H1 (cell line): ENCODE data around the gene SLC38A10. TPM values are rescaled to one million over a fixed set of nuclear protein-coding genes. Genes with fewer than 3 reads are reported as not detected.
A peak's percentile ranks its signal among the peaks of the same experiment; 100 is the strongest.

Experiments
- CTCF ChIA-PET: fragments of 300-600 bp; sonication (Branson Sonifier 250); formaldehyde crosslinking; loops from one replicate; lab custom pipeline; 2021; ENCODE audit not compliant: partially characterized antibody; lab: Charles Lee
- POLR2A ChIA-PET: fragments of 300-600 bp; sonication (Branson Sonifier 250); formaldehyde crosslinking; loops from one replicate; lab custom pipeline; 2021; ENCODE audit warnings: inconsistent platforms; ENCODE audit not compliant: partially characterized antibody; lab: Charles Lee
- DNase-seq, 2 experiments: peaks; one replicate each; pipeline versions ENCODE4 v3.0.0 to v3.0.0-alpha.2; 2010 to 2022; ENCODE audit warnings: low spot score in 2 of 2, low read depth in 1 of 2, mixed read lengths in 1 of 2
- FAIRE-seq: peaks from 2 replicates; lab custom pipeline; 2011; peaks lifted over from hg19 to GRCh38; lab: Jason Lieb, UNC
- H2AFZ ChIP-seq: 2 replicates; pipeline ENCODE4 v1.8.1; 2012; ENCODE audit warnings: low read length, inconsistent platforms
- H2AK5ac ChIP-seq: 2 replicates; pipeline ENCODE4 v1.6.1; 2013; ENCODE audit warnings: low read depth, low read length
- H2BK120ac ChIP-seq: replicated peaks from 2 replicates; pipeline ENCODE3; 2013; ENCODE audit warnings: low read depth, low read length, inconsistent platforms
- H2BK12ac ChIP-seq: 2 replicates; pipeline ENCODE4 v1.6.1; 2013; ENCODE audit warnings: low read depth, low read length
- H2BK15ac ChIP-seq: 2 replicates; pipeline ENCODE4 v1.6.1; 2013; ENCODE audit warnings: low read length
- H2BK20ac ChIP-seq: 2 replicates; pipeline ENCODE4 v1.6.1; 2013; ENCODE audit warnings: low read length
- H2BK5ac ChIP-seq: 2 replicates; pipeline ENCODE4 v1.6.1; 2013; ENCODE audit warnings: low read depth, low read length
- H3K14ac ChIP-seq: 2 replicates; pipeline ENCODE4 v1.6.1; 2013; ENCODE audit warnings: inconsistent platforms; ENCODE audit not compliant: insufficient read length
- H3K18ac ChIP-seq: 2 replicates; pipeline ENCODE4 v1.6.1; 2013; ENCODE audit warnings: low read length; ENCODE audit errors: extremely low read depth
- H3K23ac ChIP-seq: 2 replicates; pipeline ENCODE4 v1.6.1; 2013; ENCODE audit warnings: inconsistent platforms; ENCODE audit not compliant: insufficient read length
- H3K23me2 ChIP-seq: 2 replicates; pipeline ENCODE4 v1.6.1; 2013; ENCODE audit warnings: low read depth, low read length
- H3K27ac ChIP-seq: 2 replicates; pipeline ENCODE4 v1.6.1; 2011; ENCODE audit warnings: low read depth, low read length, inconsistent platforms
- H3K27me3 ChIP-seq, 4 experiments: replicated peaks in 1 of 4; 1 replicate in 1 of 4; 2 replicates in 3 of 4; pipeline versions ENCODE4 v1.6.1 to v1.8.1; 2011 to 2013; ENCODE audit warnings: low read length in 3 of 4, mild to moderate bottlenecking in 3 of 4, inconsistent platforms in 2 of 4, mixed read lengths in 2 of 4, moderate library complexity in 1 of 4; ENCODE audit not compliant: control insufficient read depth in 3 of 4, insufficient read depth in 3 of 4; ENCODE audit errors: extremely low read depth in 1 of 4
- H3K36me3 ChIP-seq, 4 experiments: 2 replicates each; pipeline versions ENCODE4 v1.6.1 to v1.8.1; 2011 to 2013; ENCODE audit warnings: mild to moderate bottlenecking in 4 of 4, low read length in 3 of 4, moderate library complexity in 2 of 4, control low read depth in 1 of 4, inconsistent platforms in 1 of 4; ENCODE audit not compliant: insufficient read depth in 4 of 4, control insufficient read depth in 2 of 4
- H3K4ac ChIP-seq: replicated peaks from 2 replicates; pipeline ENCODE3; 2013; ENCODE audit warnings: low read length, low read depth, mixed read lengths, inconsistent platforms; ENCODE audit not compliant: insufficient read length
- H3K4me1 ChIP-seq, 4 experiments: replicated peaks in 1 of 4; 1 replicate in 1 of 4; 2 replicates in 3 of 4; pipeline versions ENCODE4 v1.6.1 to v1.8.1; 2011 to 2013; ENCODE audit warnings: low read length in 3 of 4, inconsistent platforms in 2 of 4, mixed read lengths in 1 of 4; ENCODE audit not compliant: insufficient read depth in 4 of 4, control insufficient read depth in 3 of 4
- H3K4me2 ChIP-seq, 2 experiments: 2 replicates each; pipeline versions ENCODE4 v1.6.1 to v1.8.1; 2011 to 2013; ENCODE audit warnings: low read depth in 2 of 2, low read length in 2 of 2, control low read depth in 1 of 2, inconsistent platforms in 1 of 2, mild to moderate bottlenecking in 1 of 2; ENCODE audit not compliant: insufficient read depth in 1 of 2
- H3K4me3 ChIP-seq, 4 experiments: fragments of 200-600, 300-600 bp in 1 of 4; sonication (generic), shearing (Covaris generic), sonication (Bioruptor Twin) in 1 of 4; 2 replicates each; pipeline versions ENCODE4 v1.5.1 to v1.8.1; 2011 to 2016; ENCODE audit warnings: low read length in 4 of 4, low read depth in 3 of 4, control low read depth in 2 of 4, inconsistent platforms in 2 of 4, mild to moderate bottlenecking in 2 of 4, mixed read lengths in 1 of 4, moderate library complexity in 1 of 4; ENCODE audit not compliant: insufficient read depth in 2 of 4; ENCODE audit errors: extremely low read depth in 1 of 4
- H3K56ac ChIP-seq: replicated peaks from 2 replicates; pipeline ENCODE3; 2013; ENCODE audit warnings: low read depth, mild to moderate bottlenecking, mixed read lengths, low read length, inconsistent platforms; ENCODE audit not compliant: insufficient read length
- H3K79me1 ChIP-seq: 2 replicates; pipeline ENCODE4 v1.6.1; 2013; ENCODE audit warnings: low read depth, low read length, control low read depth
- H3K79me2 ChIP-seq, 2 experiments: 2 replicates each; pipeline versions ENCODE4 v1.6.1 to v1.8.1; 2012 to 2013; ENCODE audit warnings: low read length in 2 of 2, mild to moderate bottlenecking in 2 of 2, inconsistent platforms in 1 of 2; ENCODE audit not compliant: insufficient read depth in 2 of 2, control insufficient read depth in 1 of 2
- H3K9ac ChIP-seq, 4 experiments: replicated peaks in 1 of 4; 1 replicate in 1 of 4; 2 replicates in 3 of 4; pipeline versions ENCODE4 v1.6.1 to v1.8.1; 2011 to 2013; ENCODE audit warnings: low read depth in 3 of 4, low read length in 3 of 4, control low read depth in 2 of 4, mild to moderate bottlenecking in 2 of 4, moderate library complexity in 2 of 4, inconsistent platforms in 1 of 4; ENCODE audit errors: extremely low read depth in 1 of 4
- H3K9me3 ChIP-seq, 2 experiments: 2 replicates each; pipeline versions ENCODE4 v1.6.1 to v1.8.1; 2012 to 2013; ENCODE audit warnings: mild to moderate bottlenecking in 2 of 2, moderate library complexity in 2 of 2, control low read depth in 1 of 2, inconsistent platforms in 1 of 2, low read depth in 1 of 2, low read length in 1 of 2, mixed read lengths in 1 of 2; ENCODE audit not compliant: insufficient read depth in 2 of 2
- H4K20me1 ChIP-seq, 2 experiments: replicated peaks in 1 of 2; 2 replicates each; pipeline versions ENCODE3 to v1.8.1; 2011 to 2013; ENCODE audit warnings: inconsistent platforms in 2 of 2, low read length in 2 of 2, mild to moderate bottlenecking in 1 of 2; ENCODE audit not compliant: insufficient read depth in 2 of 2, control insufficient read depth in 1 of 2
- H4K5ac ChIP-seq: 2 replicates; pipeline ENCODE4 v1.6.1; 2013; ENCODE audit warnings: low read length, low read depth, mixed read lengths, inconsistent platforms; ENCODE audit not compliant: insufficient read length
- H4K8ac ChIP-seq: 2 replicates; pipeline ENCODE4 v1.8.0; 2013; ENCODE audit warnings: mild to moderate bottlenecking, moderate library complexity, low read length, inconsistent platforms; ENCODE audit not compliant: insufficient read depth; ENCODE audit errors: extremely low read depth
- H4K91ac ChIP-seq: replicated peaks from 2 replicates; pipeline ENCODE3; 2013; ENCODE audit warnings: low read length, mixed read lengths, inconsistent platforms; ENCODE audit not compliant: insufficient read length
- CBX5 ChIP-seq: fragments of 300-800, 300-1000 bp; sonication (generic); IDR thresholded peaks from 2 replicates; pipeline ENCODE4 v1.7.1; 2016; ENCODE audit warnings: antibody characterized with exemption, low read length, low read depth
- HDAC6 ChIP-seq: IDR thresholded peaks from one replicate; pipeline ENCODE4 v1.7.1; 2012; ENCODE audit warnings: low read depth, mild to moderate bottlenecking, inconsistent platforms, low read length, moderate library complexity
- JUN ChIP-seq: IDR thresholded peaks from 2 replicates; pipeline ENCODE4 v1.6.1; 2011; ENCODE audit warnings: low read depth, mild to moderate bottlenecking, improper control_type of control experiment, low read length
- KDM1A ChIP-seq: fragments of 200-600, 300-600 bp; sonication (generic); IDR thresholded peaks from 2 replicates; pipeline ENCODE4 v1.7.1; 2016; ENCODE audit warnings: mild to moderate bottlenecking, low read length, borderline replicate concordance
- RAD21 ChIP-seq, 2 experiments: IDR thresholded peaks in 1 of 2; conservative IDR thresholded peaks in 1 of 2; 2 replicates each; pipeline ENCODE4 v1.6.1; 2011; ENCODE audit warnings: low read depth in 2 of 2, low read length in 2 of 2, improper control_type of control experiment in 1 of 2, inconsistent platforms in 1 of 2, mild to moderate bottlenecking in 1 of 2, moderate library complexity in 1 of 2
- SP2 ChIP-seq: IDR thresholded peaks from 2 replicates; pipeline ENCODE4 v1.6.1; 2012; ENCODE audit warnings: mild to moderate bottlenecking, low read length, inconsistent platforms
- TEAD4 ChIP-seq: IDR thresholded peaks from 2 replicates; pipeline ENCODE4 v1.6.1; 2012; ENCODE audit warnings: low read depth, low read length, inconsistent platforms, mixed read lengths
- WGBS, 2 experiments: shearing (Covaris generic) in 1 of 2; methylation state at CpG; one replicate each; pipeline versions ENCODE4 v1.1.6 to v1.1.7; 2013 to 2015; ENCODE audit warnings: low lambda C conversion rate in 2 of 2, mixed read lengths in 2 of 2, inconsistent platforms in 1 of 2, low coverage in 1 of 2, missing lambda C conversion rate in 1 of 2; ENCODE audit not compliant: insufficient replicate concordance in 2 of 2, insufficient coverage in 1 of 2, insufficient read length in 1 of 2; ENCODE audit errors: extremely low coverage in 1 of 2, missing lambda C conversion rate in 1 of 2; 5-methylcytosine and 5-hydroxymethylcytosine counted together
- polyA plus RNA-seq, 7 experiments: library from polyadenylated mRNA; depleted of rRNA in 3 of 7; stranded (reverse) in 5 of 7; unstranded in 2 of 7; fragments of >200 nt in 5 of 7; fragments of 200-250 nt in 2 of 7; gene quantifications; 1 replicate in 5 of 7; 2 replicates in 1 of 7; 4 replicates in 1 of 7; pipeline versions ENCODE4 v1.2.1 to v1.2.3, GENCODE V29; 2011 to 2013; ENCODE audit warnings: missing spikeins in 2 of 7, mixed read lengths in 2 of 7
- total RNA-seq: library from RNA; stranded (reverse); fragmentation: NEBNext Ultra II Directional; extraction: Animal tissue kit (Norgen Biotek cat#: 25700); gene quantifications from 2 replicates; pipeline ENCODE4 v1.2.1, GENCODE V29; 2021
- TF ChIP-seq, protein P1 (sequence below), 3 experiments: IDR thresholded peaks; 1 replicate in 2 of 3; 2 replicates in 1 of 3; pipeline versions ENCODE4 v1.5.1 to v1.6.1; 2011; ENCODE audit warnings: low read length in 3 of 3, mild to moderate bottlenecking in 3 of 3, inconsistent platforms in 2 of 3, low read depth in 1 of 3, moderate library complexity in 1 of 3; ENCODE audit not compliant: insufficient read depth in 1 of 3; ENCODE audit errors: control extremely low read depth in 1 of 3

Gene SLC38A10
- total and polyA plus RNA-seq, 2 of the 8 experiments (the other 6 are each of a cell fraction or from before 2014, with no cell fraction given), result 26.4 to 41.0 TPM

DNA sequence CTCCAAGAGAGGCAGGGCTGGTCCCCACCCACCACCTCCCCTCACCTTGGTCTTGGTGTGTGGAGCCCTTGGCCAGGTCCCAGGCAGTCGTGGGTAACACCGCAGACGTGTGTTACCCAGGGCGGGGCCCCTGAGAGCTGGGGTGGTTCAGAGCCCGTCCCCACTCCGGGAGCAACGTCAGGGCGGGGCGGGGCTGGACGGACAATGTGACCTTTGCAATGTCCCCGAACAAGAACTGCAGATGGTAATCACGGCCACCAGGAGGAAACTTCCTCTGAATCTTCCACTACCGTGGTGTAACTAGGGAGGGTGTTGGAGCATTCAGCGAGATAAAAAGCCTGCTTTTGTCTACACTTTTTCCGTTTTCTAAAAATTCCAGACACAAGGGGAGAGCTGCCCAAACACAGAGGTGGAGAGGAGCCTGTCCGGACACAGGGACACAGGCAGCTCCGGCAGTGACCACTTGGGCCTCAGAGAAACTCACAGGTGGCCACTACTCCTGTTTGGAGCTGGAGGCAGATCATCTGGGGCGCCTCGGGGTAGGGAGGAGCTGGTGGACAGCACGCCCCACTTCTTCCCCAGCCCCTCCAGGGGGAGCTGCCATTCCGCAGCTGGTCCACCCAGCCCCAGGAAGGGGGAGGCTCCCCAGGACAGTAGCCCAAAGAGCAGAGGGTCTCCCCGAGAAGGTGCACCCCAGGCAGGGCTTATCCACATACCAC lies 14.2 kb upstream of the SLC38A10 start:
- no peak overlapping the region for H4K5ac ChIP-seq
- H2BK12ac ChIP-seq, result peak overlapping the region; percentile 63; the same call in 1 of the 2 replicates
- DNase-seq, result peak in 1 of 2 experiments; percentile 78
- 30% methylated on average over 20 of the region's 22 CpGs; no CpG with 5 or more reads in 1 of the 2 experiments for WGBS, 2 experiments
- H4K20me1 ChIP-seq, result no peaks in the 10 kb centered on the region
- H3K36me3 ChIP-seq, result no peaks in the 10 kb centered on the region
- no peak overlapping the region for H2BK120ac ChIP-seq
- peak overlapping the region; percentile 66 for H4K91ac ChIP-seq
- 0 out of 2 replicates have a peak overlapping the region, but pooled peaks have one; percentile 18 for H2BK20ac ChIP-seq
- peak overlapping the region; percentile 82 for H4K8ac ChIP-seq
- H3K9me3 ChIP-seq, result no peaks in the 10 kb centered on the region
- peak overlapping the region; percentile 66 for H3K4ac ChIP-seq
- 0 out of 7 replicates have a peak overlapping the region, but pooled peaks of 1 of the 4 experiments have one; percentile 8 for H3K9ac ChIP-seq
- no peak overlapping the region; the same call in 1 of the 2 replicates for H2BK5ac ChIP-seq
- no peak for FAIRE-seq
- no peak overlapping the region for H3K27ac ChIP-seq
- no peaks in the 10 kb centered on the region for H3K23me2 ChIP-seq
- ChIA-PET POLR2A (interaction anchor here (0.7 to 1.8 kb wide), 8 partner anchors 8 to 229 kb away, joined by 3 to 6 read pairs (median 3); no protein-coding TSS in a partner anchor), CTCF (interaction anchor here (0.7 to 10.3 kb wide), 29 partner anchors 11 to 185 kb away, joined by 3 to 80 read pairs (median 6); partner anchors contain the start of genes BAHCC1 and SLC38A10)
- H3K4me2 ChIP-seq, result peak overlapping the region; percentile 17 to 37; a peak in 3 of 4 replicates
- H3K14ac ChIP-seq, result no peak overlapping the region
- peaks cover 5 to 18% (median 17%) of the 10 kb centered on the region in 4 experiments for H3K4me1 ChIP-seq
- peak overlapping the region; percentile 93 for H3K18ac ChIP-seq
- H2BK15ac ChIP-seq, result peak overlapping the region; percentile 72; the same call in 1 of the 2 replicates
- H3K56ac ChIP-seq, result no peak overlapping the region
- no peak overlapping the region for H2AFZ ChIP-seq
- no peaks in the 10 kb centered on the region for H3K79me1 ChIP-seq
- no peaks in the 10 kb centered on the region for H3K27me3 ChIP-seq
- H2AK5ac ChIP-seq, result no peak overlapping the region
- peak overlapping the region in 1 of 4 experiments; percentile 22; a peak in 2 of 8 replicates for H3K4me3 ChIP-seq
- no peak overlapping the region for H3K23ac ChIP-seq
- H3K79me2 ChIP-seq, result no peaks in the 10 kb centered on the region
- TF ChIP-seq SP2 (no peak), JUN (no peak), RAD21 (IDR thresholded peaks at IDR 0.05 in 1 of 2, conservative IDR thresholded peaks at IDR 0.05 in 1 of 2; ENCODE audit: low read depth in 2 of 2, low read length in 2 of 2) (peak; percentile 61 to 73), HDAC6 (no peak), TEAD4 (no peak), KDM1A (no peak), CBX5 (no peak)
- TF ChIP-seq, protein P1, sequence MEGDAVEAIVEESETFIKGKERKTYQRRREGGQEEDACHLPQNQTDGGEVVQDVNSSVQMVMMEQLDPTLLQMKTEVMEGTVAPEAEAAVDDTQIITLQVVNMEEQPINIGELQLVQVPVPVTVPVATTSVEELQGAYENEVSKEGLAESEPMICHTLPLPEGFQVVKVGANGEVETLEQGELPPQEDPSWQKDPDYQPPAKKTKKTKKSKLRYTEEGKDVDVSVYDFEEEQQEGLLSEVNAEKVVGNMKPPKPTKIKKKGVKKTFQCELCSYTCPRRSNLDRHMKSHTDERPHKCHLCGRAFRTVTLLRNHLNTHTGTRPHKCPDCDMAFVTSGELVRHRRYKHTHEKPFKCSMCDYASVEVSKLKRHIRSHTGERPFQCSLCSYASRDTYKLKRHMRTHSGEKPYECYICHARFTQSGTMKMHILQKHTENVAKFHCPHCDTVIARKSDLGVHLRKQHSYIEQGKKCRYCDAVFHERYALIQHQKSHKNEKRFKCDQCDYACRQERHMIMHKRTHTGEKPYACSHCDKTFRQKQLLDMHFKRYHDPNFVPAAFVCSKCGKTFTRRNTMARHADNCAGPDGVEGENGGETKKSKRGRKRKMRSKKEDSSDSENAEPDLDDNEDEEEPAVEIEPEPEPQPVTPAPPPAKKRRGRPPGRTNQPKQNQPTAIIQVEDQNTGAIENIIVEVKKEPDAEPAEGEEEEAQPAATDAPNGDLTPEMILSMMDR (IDR thresholded peaks at IDR 0.05; ENCODE audit: control extremely low read depth in 1 of 3, insufficient read depth in 1 of 3, low read depth in 1 of 3, low read length in 3 of 3), result peak; percentile 24 to 60 (median 47)
